PC-3 (cell line): Measurements from ENCODE around the gene TTC28. TPM values are rescaled to one million over a fixed set of nuclear protein-coding genes. Genes with fewer than 3 reads are reported as not detected.

Experiments
- ATAC-seq: fragments of 200-7000 bp; cut with Tn5 transposase; 2 replicates; pipeline ENCODE4 v1.9.1; 2020; ENCODE audit warnings: mild to moderate bottlenecking, moderate library complexity
- BruUV-seq: library from RNA; stranded (reverse); fragments of 400-500 nt; replicated peaks from 2 replicates; lab custom pipeline; 2021; lab: Mats Ljungman, UMichigan
- CTCF ChIA-PET: fragments of 300-600 bp; sonication (Branson Sonifier 250); formaldehyde crosslinking; loops from one replicate; lab custom pipeline; 2022; ENCODE audit warnings: antibody characterized with exemption; lab: Charles Lee
- POLR2A ChIA-PET: fragments of 300-600 bp; sonication (Branson Sonifier 250); formaldehyde crosslinking; loops from one replicate; lab custom pipeline; 2022; ENCODE audit warnings: antibody characterized with exemption; ENCODE audit not compliant: unreplicated experiment; lab: Charles Lee
- DNase-seq: peaks from one replicate; pipeline ENCODE4 v3.0.0-alpha.2; 2015
- H2AFZ ChIP-seq: fragments of 300-600 bp; sonication (generic); 2 replicates; pipeline ENCODE4 v1.6.0; 2016; ENCODE audit warnings: antibody characterized with exemption, low read length
- H3F3A ChIP-seq: fragments of 300-600 bp; sonication (generic); one replicate; pipeline ENCODE4 v1.6.0; 2017; ENCODE audit warnings: antibody characterized with exemption, low read length, control low read depth, mild to moderate bottlenecking; ENCODE audit not compliant: unreplicated experiment
- H3K27ac ChIP-seq: fragments of 300-600 bp; sonication (generic); 2 replicates; pipeline ENCODE4 v1.5.1; 2016; ENCODE audit warnings: mild to moderate bottlenecking, low read length
- H3K27me3 ChIP-seq: fragments of 300-600 bp; sonication (generic); 2 replicates; pipeline ENCODE4 v1.6.1; 2016; ENCODE audit warnings: low read length, mixed read lengths
- H3K36me3 ChIP-seq: fragments of 300-600 bp; sonication (generic); 2 replicates; pipeline ENCODE4 v1.6.1; 2016; ENCODE audit warnings: low read depth, mixed run types, low read length, mixed read lengths
- H3K4me1 ChIP-seq: fragments of 300-600 bp; sonication (generic); 2 replicates; pipeline ENCODE4 v1.5.1; 2016; ENCODE audit warnings: low read length; ENCODE audit not compliant: insufficient read depth
- H3K4me2 ChIP-seq: fragments of 300-600 bp; sonication (generic); 2 replicates; pipeline ENCODE4 v1.6.0; 2016; ENCODE audit warnings: low read length
- H3K4me3 ChIP-seq: fragments of 300-600 bp; sonication (generic); 2 replicates; pipeline ENCODE4 v1.5.1; 2016; ENCODE audit warnings: mild to moderate bottlenecking, low read length, mixed read lengths
- H3K79me2 ChIP-seq: fragments of 300-600 bp; sonication (generic); 2 replicates; pipeline ENCODE4 v1.6.1; 2017; ENCODE audit warnings: low read length, mixed read lengths
- H3K9ac ChIP-seq: fragments of 300-600 bp; sonication (generic); 2 replicates; pipeline ENCODE4 v1.6.0; 2016; ENCODE audit warnings: mild to moderate bottlenecking, low read length
- H3K9me2 ChIP-seq: fragments of 300-600 bp; sonication (generic); replicated peaks from 2 replicates; pipeline ENCODE4 v1.6.1; 2016; ENCODE audit warnings: mixed run types, low read length, mixed read lengths
- H3K9me3 ChIP-seq: fragments of 300-600 bp; sonication (generic); 2 replicates; pipeline ENCODE4 v1.6.1; 2016; ENCODE audit warnings: low read length, mixed read lengths
- H4K20me1 ChIP-seq: fragments of 300-600 bp; sonication (generic); 2 replicates; pipeline ENCODE4 v1.6.1; 2016; ENCODE audit warnings: low read length, mixed read lengths
- CTCF ChIP-seq: fragments of 300-600 bp; sonication (generic); conservative IDR thresholded peaks from 2 replicates; pipeline ENCODE4 v1.5.1; 2017; ENCODE audit warnings: antibody characterized with exemption, low read depth, mild to moderate bottlenecking, low read length
- EZH2 ChIP-seq: fragments of 300-600 bp; sonication (generic); IDR thresholded peaks from one replicate; pipeline ENCODE4 v1.6.1; 2017; ENCODE audit warnings: antibody characterized with exemption, mild to moderate bottlenecking, low read length; ENCODE audit not compliant: unreplicated experiment
- EZH2phosphoT487 ChIP-seq: fragments of 300-600 bp; sonication (generic); IDR thresholded peaks from 2 replicates; pipeline ENCODE4 v1.6.1; 2018; ENCODE audit warnings: mild to moderate bottlenecking, antibody characterized with exemption, low read length, borderline replicate concordance
- intact Hi-C: fragments of 100-400 bp; cut with micrococcal nuclease; formaldehyde crosslinking; loops from 2 replicates; pipeline ENCODE4 v1.9.0; 2023
- total RNA-seq: library from RNA; depleted of rRNA; stranded (reverse); fragments of >200 nt; gene quantifications from 2 replicates; pipeline ENCODE4 v1.2.3, GENCODE V29; 2014

Gene TTC28
- total RNA-seq, 1 experiment from 2014 or later = 6.3 TPM

- no peaks in the 10 kb centered on the region for H4K20me1 ChIP-seq
- BruUV-seq = no TSS peak
- intact Hi-C loops = no loop called here
- no peaks in the 10 kb centered on the region for H3K9me3 ChIP-seq
- H3K4me2 ChIP-seq = no peak overlapping the region
- no peak overlapping the region for H3K4me3 ChIP-seq
- DNase-seq (no peak), ATAC-seq (no peak)
- ChIA-PET CTCF (no interaction called here), POLR2A (no interaction called here)
- H3K79me2 ChIP-seq = no peaks in the 10 kb centered on the region
- no peak overlapping the region for H3K9ac ChIP-seq
- no peak overlapping the region for H3K27ac ChIP-seq
- no peaks in the 10 kb centered on the region for H3K27me3 ChIP-seq
- no peak overlapping the region for H2AFZ ChIP-seq
- TF ChIP-seq CTCF (no peak), EZH2phosphoT487 (no peak), EZH2 (no peak)
- no peaks in the 10 kb centered on the region for H3K9me2 ChIP-seq
- H3K36me3 ChIP-seq = no peaks in the 10 kb centered on the region
- no peaks in the 10 kb centered on the region for H3F3A ChIP-seq
- no peaks in the 10 kb centered on the region for H3K4me1 ChIP-seq
These were observed 692.7 kb downstream of the TTC28 start for GRCh38 chr22:27986937-27987336.

- H3K36me3 ChIP-seq = no peaks in the 10 kb centered on the region
- TF ChIP-seq EZH2 (no peak), CTCF (no peak), EZH2phosphoT487 (no peak)
- H3K4me2 ChIP-seq = no peak overlapping the region
- no peak overlapping the region for H2AFZ ChIP-seq
- no peak overlapping the region for H3K9ac ChIP-seq
- no peaks in the 10 kb centered on the region for H3K9me3 ChIP-seq
- no peaks in the 10 kb centered on the region for H3K27me3 ChIP-seq
- POLR2A ChIA-PET = no interaction called here
- no peak overlapping the region for H3K4me3 ChIP-seq
- H3K79me2 ChIP-seq = no peaks in the 10 kb centered on the region
- H3F3A ChIP-seq = no peaks in the 10 kb centered on the region
- CTCF ChIA-PET = no interaction called here
- H3K4me1 ChIP-seq = no peaks in the 10 kb centered on the region
- H3K27ac ChIP-seq = no peak overlapping the region
- ATAC-seq (no peak), DNase-seq (no peak)
- no TSS peak for BruUV-seq
- H4K20me1 ChIP-seq = no peaks in the 10 kb centered on the region
- intact Hi-C loops = no loop called here
- H3K9me2 ChIP-seq = no peaks in the 10 kb centered on the region
These were observed 693.2 kb downstream of the TTC28 start for GRCh38 chr22:27986459-27986858.

- Histone ChIP-seq H3K9ac (no peak overlapping the region), H2AFZ (no peak overlapping the region), H3K27me3 (no peaks in the 10 kb centered on the region), H3K79me2 (no peaks in the 10 kb centered on the region), H3K36me3 (no peaks in the 10 kb centered on the region), H3K9me3 (no peaks in the 10 kb centered on the region), H3K4me2 (no peak overlapping the region), H4K20me1 (no peaks in the 10 kb centered on the region), H3F3A (no peaks in the 10 kb centered on the region), H3K4me3 (no peak overlapping the region), H3K4me1 (no peaks in the 10 kb centered on the region), H3K9me2 (no peaks in the 10 kb centered on the region), H3K27ac (no peak overlapping the region)
- BruUV-seq = no TSS peak
- TF ChIP-seq EZH2phosphoT487 = no peak
- no peak for TF ChIP-seq CTCF
- no peak for TF ChIP-seq EZH2
- ATAC-seq = no peak
- intact Hi-C loops = no loop called here
- ChIA-PET POLR2A (no interaction called here), CTCF (no interaction called here)
- no peak for DNase-seq
These were observed 694.0 kb downstream of the TTC28 start for GRCh38 chr22:27985323-27986275.
